ENCODE measurements around the gene KIAA1755. TPM values are rescaled to one million over a fixed set of nuclear protein-coding genes. Genes with fewer than 3 reads are reported as not detected.

The KIAA1755 gene
- total RNA-seq, 1 donor from 2014 or later, result 17.8 TPM

DNA sequence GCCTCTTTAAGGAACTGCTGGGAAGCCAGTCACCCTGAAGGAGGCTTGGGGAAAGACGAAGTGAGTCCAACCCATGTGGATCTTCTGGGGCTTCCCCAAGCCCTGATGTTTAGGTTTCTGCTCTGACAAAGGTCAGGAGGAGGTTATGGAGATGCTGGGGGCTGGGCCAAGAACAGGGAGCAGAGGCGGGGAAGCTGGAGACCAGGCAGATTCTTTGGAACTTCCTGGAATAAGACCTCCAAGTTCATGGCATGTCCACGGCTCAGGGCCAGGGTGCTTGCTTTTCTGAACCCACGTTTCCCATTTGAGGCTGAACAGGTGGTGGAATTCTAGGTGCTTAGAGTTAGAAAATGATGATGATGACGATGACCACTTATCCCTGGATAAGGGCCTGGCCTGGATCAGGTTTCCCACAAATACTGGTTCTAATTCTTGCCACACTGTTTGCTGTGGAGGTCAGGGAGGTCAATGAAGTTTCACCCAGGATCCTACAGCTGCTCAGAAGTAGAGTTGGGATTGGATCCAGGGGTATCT lies 65.5 kb downstream of the KIAA1755 start:
- Mint-ChIP-seq H3K27ac (ENCODE audit: unreplicated experiment) (no peak overlapping the region), H3K9me3 (ENCODE audit: low read depth) (no peaks in the 10 kb centered on the region), H3K4me1 (ENCODE audit: low read depth) (peaks cover 22% of the 10 kb centered on the region)

DNA sequence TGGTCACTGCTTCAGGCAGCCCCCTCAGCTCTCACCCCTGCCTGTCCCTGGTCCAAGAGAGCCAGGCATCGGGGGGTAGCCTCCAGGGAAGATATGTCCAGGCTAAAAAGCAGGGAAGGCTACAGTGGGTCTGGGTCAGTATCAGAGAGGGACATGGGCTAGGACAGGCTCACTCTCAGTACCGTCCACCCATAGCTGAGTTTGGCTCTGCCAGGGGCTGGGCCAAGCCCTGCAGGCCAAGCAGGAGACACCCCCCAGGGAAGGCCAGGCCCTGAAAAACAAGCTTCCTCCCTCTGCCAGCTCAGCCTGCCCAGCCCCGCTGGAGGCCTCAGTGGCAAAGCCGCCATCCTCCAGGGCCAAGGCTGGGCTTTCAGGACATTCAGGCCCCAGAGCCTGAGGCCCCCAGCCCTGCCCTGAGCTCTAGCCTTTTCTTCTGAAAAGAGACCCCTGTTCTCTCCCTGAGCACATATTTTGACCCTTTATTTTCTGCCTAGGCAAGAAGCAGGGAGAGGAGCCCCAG lies 66.9 kb downstream of the KIAA1755 start:
- Mint-ChIP-seq H3K9me3 (ENCODE audit: low read depth) (no peaks in the 10 kb centered on the region), H3K4me1 (ENCODE audit: low read depth) (peaks cover 17% of the 10 kb centered on the region), H3K27me3 (ENCODE audit: low read depth) (no peaks in the 10 kb centered on the region), H3K4me3 (ENCODE audit: unreplicated experiment) (no peak overlapping the region), H3K27ac (ENCODE audit: unreplicated experiment) (no peak overlapping the region), H3K36me3 (ENCODE audit: low read depth) (peaks cover 2% of the 10 kb centered on the region)
- no peak for DNase-seq (ENCODE audit: low spot score)
- TF ChIP-seq, protein P1, sequence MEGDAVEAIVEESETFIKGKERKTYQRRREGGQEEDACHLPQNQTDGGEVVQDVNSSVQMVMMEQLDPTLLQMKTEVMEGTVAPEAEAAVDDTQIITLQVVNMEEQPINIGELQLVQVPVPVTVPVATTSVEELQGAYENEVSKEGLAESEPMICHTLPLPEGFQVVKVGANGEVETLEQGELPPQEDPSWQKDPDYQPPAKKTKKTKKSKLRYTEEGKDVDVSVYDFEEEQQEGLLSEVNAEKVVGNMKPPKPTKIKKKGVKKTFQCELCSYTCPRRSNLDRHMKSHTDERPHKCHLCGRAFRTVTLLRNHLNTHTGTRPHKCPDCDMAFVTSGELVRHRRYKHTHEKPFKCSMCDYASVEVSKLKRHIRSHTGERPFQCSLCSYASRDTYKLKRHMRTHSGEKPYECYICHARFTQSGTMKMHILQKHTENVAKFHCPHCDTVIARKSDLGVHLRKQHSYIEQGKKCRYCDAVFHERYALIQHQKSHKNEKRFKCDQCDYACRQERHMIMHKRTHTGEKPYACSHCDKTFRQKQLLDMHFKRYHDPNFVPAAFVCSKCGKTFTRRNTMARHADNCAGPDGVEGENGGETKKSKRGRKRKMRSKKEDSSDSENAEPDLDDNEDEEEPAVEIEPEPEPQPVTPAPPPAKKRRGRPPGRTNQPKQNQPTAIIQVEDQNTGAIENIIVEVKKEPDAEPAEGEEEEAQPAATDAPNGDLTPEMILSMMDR (IDR thresholded peaks at IDR 0.05), result no peak

More for the DNA sequence above, 65.5 kb downstream of the KIAA1755 start:
- Mint-ChIP-seq H3K36me3 (ENCODE audit: low read depth) (peaks cover 2% of the 10 kb centered on the region), H3K27me3 (ENCODE audit: low read depth) (no peaks in the 10 kb centered on the region), H3K4me3 (ENCODE audit: unreplicated experiment) (no peak overlapping the region)
- no peak for DNase-seq (ENCODE audit: low spot score)
- TF ChIP-seq, protein P1 (IDR thresholded peaks at IDR 0.05), result no peak

DNA sequence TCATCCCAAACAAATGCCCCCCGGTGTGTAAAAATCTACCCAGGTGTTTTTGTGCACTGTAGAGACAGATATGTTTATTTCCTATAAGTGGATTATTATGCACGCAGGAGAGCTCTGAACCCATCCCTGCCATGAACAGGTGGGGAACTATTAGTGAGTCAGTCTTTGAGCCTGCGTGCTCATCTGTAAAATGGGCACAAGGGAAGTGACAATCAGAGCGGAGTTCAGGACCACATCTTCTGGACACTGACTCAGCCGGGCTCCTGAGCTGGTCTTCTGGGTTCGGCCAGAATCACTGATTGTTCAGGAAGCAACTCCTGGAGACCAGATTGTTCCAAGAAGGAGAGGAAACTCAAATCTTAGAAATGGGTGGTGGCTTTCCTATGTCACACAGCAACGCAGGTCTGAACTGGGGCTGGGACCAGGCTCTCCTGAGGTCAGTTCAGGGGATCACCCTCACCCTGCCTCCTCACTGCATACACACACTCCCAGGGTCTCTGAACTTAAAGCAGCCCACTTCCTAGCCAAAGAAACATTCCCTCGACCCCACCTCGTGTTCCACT lies 68.1 kb downstream of the KIAA1755 start:
- Mint-ChIP-seq H3K4me3 (ENCODE audit: unreplicated experiment) (no peak overlapping the region), H3K4me1 (ENCODE audit: low read depth) (peaks cover 11% of the 10 kb centered on the region), H3K9me3 (ENCODE audit: low read depth) (no peaks in the 10 kb centered on the region), H3K36me3 (ENCODE audit: low read depth) (peaks cover 2% of the 10 kb centered on the region), H3K27me3 (ENCODE audit: low read depth) (no peaks in the 10 kb centered on the region), H3K27ac (ENCODE audit: unreplicated experiment) (no peak overlapping the region)
- TF ChIP-seq, protein P1 (IDR thresholded peaks at IDR 0.05), result no peak
- no peak for DNase-seq (ENCODE audit: low spot score)

DNA sequence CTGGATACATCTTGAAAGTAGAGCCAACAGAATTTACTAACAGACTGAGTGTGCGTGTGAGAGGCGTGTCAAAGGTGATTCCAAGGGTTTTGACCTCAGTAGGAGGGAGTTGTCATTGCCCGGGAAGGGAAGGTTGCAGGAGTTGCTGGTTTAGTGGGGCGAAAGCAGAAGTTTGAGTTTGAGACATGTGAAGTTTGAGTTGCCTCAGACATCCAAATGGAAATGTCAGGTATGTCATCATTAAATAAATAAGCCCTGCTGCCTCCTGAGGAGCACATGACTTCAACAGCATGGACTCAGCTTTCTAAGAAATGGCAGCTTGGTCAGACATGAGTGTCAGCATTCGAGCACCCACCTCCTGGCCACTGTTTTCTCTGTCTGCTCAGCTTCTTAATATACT lies 68.9 kb downstream of the KIAA1755 start:
- DNase-seq (ENCODE audit: low spot score), result no peak
- H3K4me3 Mint-ChIP-seq (ENCODE audit: unreplicated experiment), result no peak overlapping the region
- peaks cover 11% of the 10 kb centered on the region for H3K4me1 Mint-ChIP-seq (ENCODE audit: low read depth)
- TF ChIP-seq, protein P1 (IDR thresholded peaks at IDR 0.05), result no peak
- peaks cover 2% of the 10 kb centered on the region for H3K36me3 Mint-ChIP-seq (ENCODE audit: low read depth)
- H3K9me3 Mint-ChIP-seq (ENCODE audit: low read depth), result no peaks in the 10 kb centered on the region
- H3K27me3 Mint-ChIP-seq (ENCODE audit: low read depth), result no peaks in the 10 kb centered on the region
- no peak overlapping the region for H3K27ac Mint-ChIP-seq (ENCODE audit: unreplicated experiment)

DNA sequence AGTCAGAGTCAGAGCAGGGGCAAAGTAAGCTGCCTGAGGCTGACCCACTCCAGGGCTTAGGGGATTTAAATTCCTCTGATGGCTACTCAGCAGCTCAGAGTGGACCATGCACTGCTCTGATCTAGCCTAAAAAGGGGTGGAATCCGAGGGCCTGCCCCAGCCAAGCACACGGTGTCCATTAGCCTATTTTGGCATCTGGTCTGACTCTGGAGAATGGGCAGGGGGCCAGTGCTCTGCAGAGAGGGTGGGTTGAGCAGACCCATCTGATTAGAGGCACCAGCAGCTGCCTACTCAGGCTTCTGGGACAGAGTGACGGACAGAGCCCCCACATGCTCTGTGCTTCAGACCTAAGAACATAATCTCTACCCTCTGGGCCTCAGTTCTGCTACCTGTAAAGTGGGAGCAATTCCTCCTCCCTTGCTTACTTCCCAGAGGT lies 69.6 kb downstream of the KIAA1755 start:
- no peaks in the 10 kb centered on the region for H3K9me3 Mint-ChIP-seq (ENCODE audit: low read depth)
- H3K27me3 Mint-ChIP-seq (ENCODE audit: low read depth), result no peaks in the 10 kb centered on the region
- H3K4me3 Mint-ChIP-seq (ENCODE audit: unreplicated experiment), result no peak overlapping the region
- peaks cover 2% of the 10 kb centered on the region for H3K36me3 Mint-ChIP-seq (ENCODE audit: low read depth)
- peaks cover 11% of the 10 kb centered on the region for H3K4me1 Mint-ChIP-seq (ENCODE audit: low read depth)
- DNase-seq (ENCODE audit: low spot score), result no peak
- TF ChIP-seq, protein P1 (IDR thresholded peaks at IDR 0.05), result no peak
- no peak overlapping the region for H3K27ac Mint-ChIP-seq (ENCODE audit: unreplicated experiment)

All from chondrocyte (in vitro differentiated cells).